NCI-H2196 (cell line): Measurements from ENCODE around the gene OR7G1.
"Not testable (repeated sequence)": the region's sequence is repeated elsewhere in the genome, so short reads cannot be mapped to it uniquely, and the experiment has no call there.

Experiments
- DNase-seq: peaks from one replicate; lab custom pipeline; 2025; ENCODE audit not compliant: unreplicated experiment; lab: John Stamatoyannopoulos, UW

The OR7G1 gene

GRCh38 chr19:9078651-9079050, 36.9 kb downstream of the OR7G1 start:
- DNase-seq: no peak

- no peak for DNase-seq
These were observed 38.7 kb downstream of the OR7G1 start for GRCh38 chr19:9076901-9077300.

GRCh38 chr19:9075064-9075949, 40.3 kb downstream of the OR7G1 start:
- peak; percentile 95 for DNase-seq

- no peak for DNase-seq
These were observed 41.8 kb downstream of the OR7G1 start for GRCh38 chr19:9073806-9074205.

- not testable (repeated sequence) for DNase-seq
These were observed 43.8 kb downstream of the OR7G1 start for GRCh38 chr19:9071720-9072119.

- DNase-seq: no peak
These were observed 45.5 kb downstream of the OR7G1 start for GRCh38 chr19:9070066-9070465.

- DNase-seq: no peak
These were observed 50.0 kb downstream of the OR7G1 start for GRCh38 chr19:9065457-9066014.
